Hematopoietic multipotent progenitor cell treated with erythropoietin and hydrocortisone succinate and interleukin-3 and kit ligand, for 6 days (in vitro differentiated cells): Measurements from ENCODE around the gene MRPS27.
A peak's percentile ranks its signal among the peaks of the same experiment; 100 is the strongest.
"Not testable (repeated sequence)": the region's sequence is repeated elsewhere in the genome, so short reads cannot be mapped to it uniquely, and the experiment has no call there.

Experiments
- DNase-seq: peaks from one replicate; pipeline ENCODE4 v3.0.0-alpha.2; 2015

Gene MRPS27

DNA sequence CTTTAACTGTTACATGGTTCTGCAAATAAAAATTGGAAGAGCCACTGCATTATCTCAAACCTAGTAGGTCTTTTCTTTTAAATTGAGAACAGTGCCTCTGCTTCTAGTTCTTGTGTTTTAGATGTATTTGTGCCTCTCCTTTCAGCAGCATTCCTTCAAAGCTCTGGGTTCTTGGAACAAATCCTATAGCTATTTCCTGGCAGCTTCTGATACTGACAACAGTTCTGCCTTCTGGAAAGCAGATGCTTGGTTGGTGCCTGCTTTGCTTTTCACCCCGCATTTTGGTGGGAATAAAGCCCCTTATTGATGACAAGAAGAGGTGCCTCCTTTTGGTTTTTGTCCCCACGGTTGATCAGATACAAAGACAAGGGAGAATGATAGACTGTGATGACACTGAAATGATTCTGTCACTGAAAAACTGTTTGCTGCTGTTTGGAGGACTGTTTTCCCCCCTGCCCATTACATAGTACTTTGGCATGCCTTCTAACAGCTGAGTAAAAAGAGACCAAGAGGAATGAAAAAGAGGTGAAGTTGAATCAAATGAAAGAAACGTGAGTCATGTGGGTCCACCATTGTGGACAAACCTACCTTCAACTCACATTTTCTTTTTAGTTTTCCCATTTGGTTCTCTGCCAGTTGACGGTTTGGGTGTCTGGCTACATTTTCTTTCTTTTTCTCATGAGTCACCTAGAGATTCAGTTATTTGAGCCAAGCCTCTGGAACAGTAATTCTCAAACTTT is 5.7 kb upstream of the MRPS27 start:
- no peak for DNase-seq

DNA sequence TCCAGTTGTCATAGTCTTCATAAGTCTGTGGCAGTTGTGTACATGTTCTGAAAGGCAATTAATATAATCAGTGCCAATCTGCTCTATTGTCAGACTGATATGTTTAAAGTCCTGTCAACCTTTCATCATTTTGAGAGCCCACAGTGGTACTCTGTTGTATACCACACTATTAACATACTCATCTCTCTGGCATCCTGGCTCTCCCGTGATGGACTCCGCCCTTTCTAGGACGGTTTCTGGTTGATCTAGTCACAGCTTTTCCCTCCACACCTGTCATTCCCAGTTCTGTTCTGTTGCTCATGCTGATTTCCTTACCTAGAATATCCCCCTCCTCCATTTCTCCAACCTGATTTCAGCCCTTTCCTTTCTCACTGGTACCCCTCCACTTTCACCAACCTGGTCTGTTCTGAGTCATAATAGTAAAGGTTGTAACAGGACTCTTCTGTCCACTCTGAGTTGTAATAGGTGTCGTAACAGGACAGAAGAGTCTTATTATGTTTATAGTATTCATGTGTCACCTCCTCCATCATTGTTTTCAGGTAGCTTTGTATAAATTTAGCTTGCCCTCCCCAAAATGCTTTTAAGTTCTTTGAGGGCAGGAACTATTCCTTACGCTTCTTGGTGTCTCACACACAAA is 4.3 kb upstream of the MRPS27 start:
- no peak for DNase-seq

DNA sequence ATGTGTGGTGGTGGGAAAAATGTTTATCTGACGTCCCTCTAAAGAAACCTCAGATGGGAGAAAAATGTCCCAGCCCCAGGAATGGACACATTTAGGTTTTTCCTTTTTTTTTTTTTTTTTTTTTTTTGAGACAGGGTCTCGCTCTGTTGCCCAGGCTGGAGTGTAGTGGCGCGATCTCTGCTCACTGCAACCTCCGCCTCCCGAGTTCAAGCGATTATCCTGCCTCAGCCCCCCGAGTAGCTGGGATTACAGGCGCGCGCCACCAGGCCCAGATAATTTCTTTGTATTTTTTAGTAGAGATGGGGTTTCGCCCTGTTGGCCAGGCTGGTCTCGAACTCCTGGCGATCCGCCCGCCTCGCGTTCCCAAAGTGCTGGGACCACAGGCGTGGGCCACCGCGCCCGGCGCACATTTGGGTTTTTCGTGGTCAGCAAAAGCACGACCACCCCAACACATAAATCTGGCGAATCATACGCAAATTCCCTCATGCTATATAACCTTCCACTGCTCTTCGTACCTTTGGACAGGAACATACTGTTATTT is 535 bp downstream of the MRPS27 start:
- not testable (repeated sequence) for DNase-seq

DNA sequence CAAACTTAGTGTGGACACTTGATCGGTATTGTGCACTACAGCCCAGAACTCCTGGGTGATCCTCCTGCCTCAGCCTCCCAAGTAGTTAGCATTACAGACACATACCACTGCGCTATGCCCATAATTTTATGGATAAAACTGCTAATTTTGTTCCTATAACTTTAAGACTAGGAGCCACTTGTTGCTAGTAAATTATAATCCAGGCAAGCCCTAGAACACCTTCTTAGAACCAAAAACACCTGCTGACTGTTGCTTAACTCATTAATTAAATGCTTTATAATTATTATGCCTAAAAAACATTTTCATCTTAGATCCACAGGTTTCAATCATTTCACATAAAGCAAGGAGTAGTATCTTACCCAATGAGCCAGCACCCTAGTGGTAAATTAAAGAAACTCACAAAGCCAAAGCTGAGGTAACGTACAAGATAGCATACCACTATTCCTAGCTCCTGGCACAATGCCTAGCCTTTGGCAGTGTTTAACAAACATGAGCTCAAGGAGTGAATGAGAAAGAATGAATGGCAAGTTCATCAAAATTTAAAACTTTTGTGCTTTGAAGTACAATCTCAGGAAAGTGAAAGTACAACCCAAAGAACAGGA is 5.4 kb downstream of the MRPS27 start:
- DNase-seq = peak; percentile 95

DNA sequence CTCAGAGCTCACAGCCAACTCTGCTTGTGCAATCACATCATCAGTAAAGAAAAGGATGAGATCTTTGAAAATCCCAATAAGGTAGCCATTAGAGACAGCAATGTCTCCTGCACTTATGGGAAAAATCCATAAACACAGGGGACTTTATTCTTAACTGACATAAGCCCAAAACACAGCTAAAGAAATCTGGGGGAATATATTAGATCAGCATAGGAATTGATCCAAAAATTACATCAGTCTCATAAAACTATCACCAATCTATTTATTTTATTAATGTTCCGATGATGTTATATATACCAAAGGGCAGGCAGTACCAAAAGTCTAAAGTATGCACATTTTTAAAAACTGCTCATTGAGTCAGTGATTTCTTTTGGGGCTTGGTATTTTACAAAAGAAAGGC is 6.9 kb downstream of the MRPS27 start:
- DNase-seq = no peak

DNA sequence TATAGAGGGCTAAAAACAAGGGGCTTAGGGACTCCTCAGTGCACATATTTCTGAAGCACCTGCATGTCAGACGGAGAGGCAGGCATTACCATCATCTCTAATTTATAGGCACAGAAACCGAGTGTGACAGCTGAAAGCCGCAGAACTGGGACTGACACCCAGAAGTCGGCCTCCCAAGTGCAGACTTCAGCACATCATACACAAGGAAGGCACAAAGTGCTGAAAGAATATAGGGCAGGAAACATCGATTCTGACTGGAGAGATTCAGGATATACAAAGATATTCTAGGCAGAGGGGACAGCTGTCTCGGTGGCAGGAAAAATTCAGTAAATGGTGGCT is 11.2 kb downstream of the MRPS27 start:
- DNase-seq = no peak

DNA sequence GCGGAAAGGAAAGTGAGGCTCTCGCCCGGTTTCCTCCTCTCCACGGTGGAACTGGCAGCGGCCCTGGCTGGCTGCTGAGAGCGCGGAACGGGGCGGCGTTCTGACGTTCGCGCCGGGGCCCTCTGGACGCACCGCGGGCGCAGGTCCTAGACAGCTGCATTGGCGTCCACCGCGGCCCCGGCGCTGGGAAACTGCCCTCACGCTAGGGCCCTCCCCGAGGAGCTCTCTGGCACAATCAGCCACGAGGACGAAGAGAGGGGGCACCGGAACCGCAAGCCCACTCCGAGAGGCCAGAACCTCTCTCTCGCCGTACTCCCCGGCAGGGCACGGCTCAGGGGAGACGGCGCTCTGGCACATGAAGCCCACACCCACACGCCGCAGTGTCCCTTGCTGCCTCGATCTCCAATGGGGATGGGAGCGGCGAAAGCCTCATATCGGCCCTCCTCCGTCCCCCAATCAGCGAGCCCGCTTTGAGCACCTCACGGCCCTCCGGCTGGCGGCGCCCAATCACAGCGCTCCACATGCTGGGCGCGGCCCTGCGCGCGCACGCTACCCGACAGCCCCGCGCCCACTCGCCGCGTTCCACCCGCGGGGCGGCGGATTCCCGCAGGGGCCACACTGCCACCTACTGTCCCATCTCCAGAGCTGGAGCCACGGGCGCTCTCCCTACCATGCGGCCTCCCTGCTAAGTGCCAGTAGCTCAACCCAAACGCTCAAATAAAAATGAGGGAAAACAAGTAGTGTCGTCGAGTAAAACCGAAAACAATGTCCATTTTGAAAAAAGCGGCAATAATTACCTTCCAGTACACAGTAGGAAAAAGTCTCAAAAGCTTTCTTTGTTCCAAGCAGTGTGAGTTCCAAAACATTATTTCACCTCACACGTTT is 11.8 kb downstream of the MRPS27 start:
- peak; percentile 99 for DNase-seq

DNA sequence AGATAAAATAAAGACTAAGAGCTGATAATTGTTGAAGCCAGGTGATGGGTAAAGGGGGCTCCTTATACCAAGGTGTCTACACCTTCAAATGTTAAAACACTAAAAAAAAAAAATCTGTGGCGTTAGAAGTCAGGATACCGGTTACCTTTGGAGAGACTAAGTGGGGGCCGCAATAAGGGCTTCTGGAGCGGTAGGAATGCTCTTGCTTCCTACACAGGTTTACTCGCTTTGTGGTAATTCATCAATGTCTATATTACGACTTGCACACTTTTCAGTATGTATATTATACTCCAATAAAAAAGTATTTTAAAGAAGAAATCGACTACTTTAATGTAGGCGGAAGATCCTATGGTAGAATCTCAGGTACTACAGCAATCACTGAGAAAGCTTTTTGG is 12.5 kb downstream of the MRPS27 start:
- DNase-seq = no peak

DNA sequence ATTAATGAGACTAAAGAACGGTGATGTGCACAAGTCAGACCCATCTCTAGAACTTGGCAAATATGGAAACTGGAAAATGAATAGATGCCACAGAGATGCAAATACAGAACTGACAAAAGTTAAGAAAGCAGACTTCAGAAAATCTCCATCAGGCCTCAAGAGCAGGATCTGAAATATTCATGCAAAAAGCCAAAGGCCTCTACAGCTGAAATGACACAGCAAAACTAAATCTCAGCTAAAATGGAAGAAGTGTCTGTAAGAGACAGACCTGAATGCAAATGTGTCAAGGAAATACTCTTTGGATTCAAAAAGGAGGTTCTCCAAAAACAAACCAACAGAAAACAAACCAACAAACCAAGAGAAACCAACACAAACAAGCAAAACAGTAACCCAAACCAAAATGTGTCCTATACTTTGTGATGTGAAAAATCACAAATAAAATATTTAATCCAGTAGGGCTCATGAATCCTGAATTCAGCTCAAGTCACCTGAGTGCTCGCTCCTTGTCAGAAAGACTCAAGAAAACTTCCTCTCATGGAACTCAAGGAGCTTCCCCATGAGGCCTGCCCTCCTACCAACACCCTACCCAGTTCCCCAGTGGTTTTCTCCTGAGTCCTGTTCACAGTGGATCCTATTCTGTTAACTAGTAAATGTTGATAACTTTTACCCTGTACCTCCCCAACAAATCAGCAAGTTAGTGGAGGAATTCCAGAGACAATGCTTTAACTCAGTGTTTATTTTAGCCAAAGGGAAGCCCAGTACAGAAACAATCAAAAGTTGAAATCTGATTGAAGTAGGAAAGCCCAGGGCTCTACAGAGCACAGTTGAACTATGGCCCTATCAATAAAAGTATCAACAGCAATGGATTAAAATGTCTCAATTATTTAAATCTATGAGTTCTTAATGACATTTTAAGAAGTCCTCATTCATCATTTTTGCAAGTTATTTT is 14.6 kb downstream of the MRPS27 start:
- DNase-seq = no peak

DNA sequence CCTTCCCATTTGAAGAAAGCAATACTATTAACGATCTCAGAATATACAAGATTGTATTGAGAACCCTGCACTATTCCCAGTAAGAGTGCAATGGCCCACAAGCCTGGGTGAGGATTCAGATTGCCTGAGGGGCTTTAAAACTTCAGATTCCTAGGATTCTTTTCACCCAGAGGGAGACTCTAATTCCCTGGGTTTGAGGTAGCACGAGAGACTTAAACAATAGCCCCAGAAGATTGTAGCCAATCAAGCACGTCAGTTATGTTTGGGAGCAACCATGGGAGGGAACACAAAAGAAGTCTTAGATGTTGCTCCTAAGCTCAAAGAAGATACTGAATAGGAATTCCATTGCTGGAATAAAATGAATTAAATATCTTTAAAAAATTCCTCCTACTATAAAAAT is 17.9 kb downstream of the MRPS27 start:
- no peak for DNase-seq

DNA sequence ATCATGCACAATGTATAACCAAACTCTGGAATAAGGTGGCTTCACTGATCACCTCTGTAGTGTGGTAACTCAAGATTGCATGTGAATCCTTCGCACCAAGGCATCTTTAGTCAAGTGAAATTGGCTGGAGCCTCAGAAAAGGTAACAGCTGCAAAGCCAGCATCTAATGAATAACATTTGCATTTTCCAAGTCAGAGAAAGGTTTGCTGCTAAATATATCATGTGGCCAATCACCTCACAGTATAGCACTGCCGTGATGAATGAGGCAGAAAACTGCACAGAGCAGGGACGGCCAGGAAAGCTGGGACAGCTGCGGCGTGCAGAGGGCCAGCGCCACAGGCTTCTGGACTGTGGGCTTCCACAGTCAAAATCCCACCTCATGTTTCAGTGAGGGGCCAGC is 18.5 kb downstream of the MRPS27 start:
- DNase-seq = no peak

DNA sequence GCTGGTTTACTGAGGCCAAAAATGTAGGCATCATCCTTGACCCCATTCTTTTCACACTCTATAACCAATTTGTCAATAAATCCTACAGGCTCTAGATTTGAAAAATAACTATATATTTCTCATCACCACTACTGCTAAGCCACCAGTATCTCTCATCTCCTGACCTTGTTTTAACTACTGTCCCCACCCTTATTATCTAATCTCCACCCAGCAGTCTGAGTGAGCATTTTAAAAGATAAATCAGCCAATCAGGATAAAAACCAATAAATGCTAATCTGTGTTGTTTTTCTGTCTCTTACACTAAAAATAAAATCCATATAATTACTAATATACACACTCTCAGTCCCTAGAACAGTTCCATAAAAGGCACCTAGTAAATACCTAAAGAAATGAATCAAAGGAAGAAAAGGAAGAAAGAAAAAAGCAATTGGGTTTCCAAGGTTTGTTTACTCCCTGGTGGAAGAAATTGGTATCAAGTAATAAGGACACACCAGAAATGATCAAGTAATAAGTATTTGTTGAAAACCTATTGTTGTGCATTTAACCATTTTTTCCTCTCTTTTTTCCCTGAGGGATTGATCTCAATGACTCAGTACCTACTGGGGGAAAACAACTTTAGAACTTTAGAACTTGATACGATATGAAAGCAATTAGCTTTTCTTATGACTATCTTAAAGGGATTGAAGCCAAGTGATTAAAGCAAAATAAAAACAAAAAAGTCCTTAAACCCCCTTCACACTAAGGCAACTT is 19.3 kb downstream of the MRPS27 start:
- DNase-seq = peak; percentile 45

DNA sequence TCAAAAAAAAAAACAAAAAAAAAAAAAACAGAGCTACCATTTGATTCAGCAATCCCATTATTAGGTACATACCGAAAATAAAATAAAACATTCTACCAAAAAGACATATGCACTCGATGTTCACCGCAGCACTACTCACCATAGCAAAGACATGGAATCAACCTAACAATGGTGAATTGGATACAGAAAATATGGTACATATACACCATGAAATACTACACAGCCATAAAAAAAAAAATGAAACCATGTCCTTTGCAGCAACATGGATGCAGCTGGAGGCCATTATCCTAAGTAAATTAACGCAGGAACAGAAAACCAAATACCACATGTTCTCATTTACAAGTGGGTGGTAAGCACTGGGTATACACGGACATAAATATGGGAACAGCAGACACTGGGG is 21.3 kb downstream of the MRPS27 start:
- DNase-seq = no peak

DNA sequence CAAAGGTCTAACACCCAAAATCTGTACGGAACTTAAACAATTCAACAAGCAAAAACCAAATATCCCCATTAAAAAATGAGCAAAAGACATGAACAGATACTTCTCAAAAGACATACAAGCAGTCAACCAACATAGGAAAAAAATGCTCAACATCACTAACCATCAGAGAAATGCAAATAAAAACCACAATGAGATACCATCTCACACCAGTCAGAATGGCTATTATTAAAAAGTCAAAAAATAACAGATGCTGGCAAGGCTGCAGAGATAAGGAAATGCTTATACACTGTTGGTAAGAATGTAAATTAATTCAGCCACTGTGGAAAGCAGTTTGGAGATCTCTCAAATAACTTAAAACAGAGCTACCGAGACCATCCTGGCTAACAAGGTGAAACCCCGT is 21.9 kb downstream of the MRPS27 start:
- not testable (repeated sequence) for DNase-seq

DNA sequence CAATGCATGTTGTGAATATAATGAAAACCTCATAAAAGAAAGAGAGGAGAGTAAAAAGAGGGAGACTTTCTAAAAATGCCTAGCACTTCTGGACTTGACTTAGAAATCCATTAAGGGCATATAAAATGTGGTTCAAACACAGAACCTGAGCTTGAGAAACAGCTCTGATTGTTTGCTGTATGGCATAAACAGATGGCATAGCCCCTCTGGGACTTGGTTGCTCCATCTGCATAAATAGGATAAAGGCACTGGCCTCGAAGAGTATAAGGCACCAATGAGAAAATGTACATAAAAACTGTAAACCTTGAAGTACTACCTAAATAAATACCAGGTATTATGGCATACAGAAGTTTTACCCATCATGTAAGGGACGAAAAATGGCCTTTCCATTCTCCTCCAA is 23.8 kb downstream of the MRPS27 start:
- DNase-seq = no peak

DNA sequence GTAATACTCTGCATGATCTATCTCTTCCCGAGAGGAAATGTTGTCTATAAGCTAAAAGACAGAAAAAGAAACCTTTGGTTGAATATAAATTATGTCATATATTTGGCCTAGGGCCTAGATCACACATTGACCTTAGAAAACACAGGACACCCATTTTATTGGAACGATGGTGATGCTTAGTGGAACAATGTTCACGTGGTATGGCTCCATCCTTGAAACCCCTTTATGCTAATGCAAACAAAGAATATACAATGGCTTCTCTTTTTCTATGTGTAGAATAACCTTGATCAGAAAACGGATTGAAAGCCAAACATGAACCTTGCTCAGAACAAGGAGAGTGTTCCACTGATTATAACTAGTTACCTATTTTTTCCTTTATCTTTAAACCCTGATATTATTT is 24.5 kb downstream of the MRPS27 start:
- DNase-seq = no peak

DNA sequence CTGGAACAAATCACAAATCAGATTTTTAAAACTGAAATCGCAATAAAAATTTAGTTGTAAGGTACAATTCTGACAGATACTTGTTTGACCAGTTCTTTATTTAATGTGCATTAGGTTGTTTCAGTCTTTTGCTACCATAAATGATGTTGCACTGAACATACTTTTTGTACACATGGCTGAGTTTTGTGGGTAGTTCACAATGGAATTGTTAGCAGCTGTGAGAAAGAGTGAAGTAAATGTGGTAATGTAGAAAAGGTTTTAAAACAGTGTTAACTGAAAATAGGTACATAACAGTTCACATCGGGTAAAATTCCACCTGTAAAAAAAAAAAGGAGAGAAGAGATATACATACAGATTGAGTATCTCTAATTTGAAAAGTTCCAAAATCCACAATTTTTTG is 25.6 kb downstream of the MRPS27 start:
- no peak for DNase-seq

DNA sequence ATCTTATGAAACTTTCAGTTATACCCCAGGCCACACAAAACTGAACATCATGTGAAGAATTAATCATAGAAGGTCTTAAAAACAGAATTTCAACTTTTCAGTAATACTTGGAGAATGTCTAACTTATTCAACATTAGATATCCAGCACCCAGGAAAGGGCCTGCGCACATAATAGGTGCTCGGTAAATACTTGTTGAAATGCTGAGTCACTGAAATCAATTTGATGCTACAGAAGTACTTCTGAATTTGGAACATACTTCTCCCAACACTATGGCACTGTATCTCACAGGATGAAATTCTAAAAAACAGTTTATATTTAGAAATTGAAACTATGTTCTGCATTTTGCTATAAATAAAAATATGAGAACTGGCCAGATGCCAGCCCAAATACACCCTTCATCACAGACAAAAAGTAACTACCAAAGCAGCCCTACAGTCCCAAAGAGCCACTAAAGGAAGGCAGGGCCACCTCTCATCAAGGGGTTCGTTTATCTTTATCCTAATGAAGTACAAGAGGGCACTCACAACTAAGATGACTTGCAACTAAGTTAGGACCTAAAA is 26.5 kb downstream of the MRPS27 start:
- DNase-seq = no peak

DNA sequence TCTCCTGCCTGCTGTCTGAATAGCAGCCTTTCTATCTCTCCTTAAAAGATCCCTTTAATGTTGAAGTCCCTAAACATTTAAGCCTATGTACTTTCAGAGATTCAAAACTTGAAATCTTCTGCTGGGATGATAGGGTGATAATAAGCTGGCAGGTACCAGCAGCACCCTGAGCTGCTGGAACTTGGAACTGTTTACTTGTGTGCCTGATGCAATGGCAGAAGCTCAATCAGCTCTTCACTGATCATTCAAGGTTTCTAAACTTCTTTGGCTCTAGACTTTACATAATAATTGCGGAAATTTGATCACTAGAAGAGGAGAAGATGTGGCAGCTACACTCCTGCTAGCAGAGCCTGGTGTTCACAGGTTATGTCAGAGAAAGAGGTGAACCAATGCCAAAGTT is 27.6 kb downstream of the MRPS27 start:
- no peak for DNase-seq

DNA sequence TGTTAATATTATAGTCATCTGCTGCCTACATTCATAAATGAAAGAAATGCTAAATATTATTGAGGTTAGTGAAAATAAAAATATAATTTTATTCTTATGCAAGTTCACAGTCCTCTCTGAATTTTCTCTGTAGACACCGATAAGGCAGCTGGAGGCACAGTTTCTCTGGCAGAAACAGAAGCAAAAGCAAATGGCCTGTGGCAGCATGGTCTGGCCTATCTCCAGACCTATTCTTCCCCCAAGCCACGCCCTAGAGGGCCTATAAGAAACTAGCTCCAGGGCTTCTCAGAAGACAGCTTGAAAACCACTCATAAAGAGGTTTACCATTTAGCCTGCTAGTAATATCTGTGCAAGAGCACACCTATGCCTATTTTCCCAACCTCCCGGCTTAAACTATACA is 28.4 kb downstream of the MRPS27 start:
- peak; percentile 82 for DNase-seq
